HepG2 (cell line): ENCODE measurements around the gene PGAP3. TPM values are rescaled to one million over a fixed set of nuclear protein-coding genes. Genes with fewer than 3 reads are reported as not detected.

Source experiments
- AFF4 ChIP-seq: sonication (generic); formaldehyde crosslinking; IDR thresholded peaks from 2 replicates; pipeline ENCODE4 v1.4.0; 2020; ENCODE audit warnings: missing genetic modification reagents
- HOXA7 ChIP-seq: sonication (generic); formaldehyde crosslinking; IDR thresholded peaks from 2 replicates; pipeline ENCODE4 v1.8.1; 2022; ENCODE audit warnings: mild to moderate bottlenecking, missing genetic modification reagents, moderate library complexity
- KIAA2018 ChIP-seq: sonication (generic); formaldehyde crosslinking; IDR thresholded peaks from 2 replicates; pipeline ENCODE4 v1.5.0; 2020; ENCODE audit warnings: mild to moderate bottlenecking, missing genetic modification reagents, borderline replicate concordance
- MBD4 ChIP-seq: IDR thresholded peaks from 2 replicates; pipeline ENCODE4 v1.6.1; 2012; ENCODE audit warnings: low read length, inconsistent platforms, borderline replicate concordance
- RAD51 ChIP-seq: fragments of 450-650 bp; IDR thresholded peaks from 2 replicates; pipeline ENCODE4 v1.6.1; 2016; ENCODE audit warnings: borderline replicate concordance
- SNAPC2 ChIP-seq: sonication (generic); formaldehyde crosslinking; IDR thresholded peaks from 2 replicates; pipeline ENCODE4 v1.8.1; 2022; ENCODE audit warnings: mild to moderate bottlenecking, missing genetic modification reagents
- ZBTB7B ChIP-seq: sonication (generic); formaldehyde crosslinking; IDR thresholded peaks from 2 replicates; pipeline ENCODE4 v1.4.0; 2020; ENCODE audit warnings: missing genetic modification reagents
- ZNF18 ChIP-seq: sonication (generic); formaldehyde crosslinking; IDR thresholded peaks from 2 replicates; pipeline ENCODE4 v1.8.0; 2022; ENCODE audit warnings: mild to moderate bottlenecking, missing genetic modification reagents; ENCODE audit not compliant: insufficient replicate concordance
- ZNF275 ChIP-seq: sonication (generic); formaldehyde crosslinking; IDR thresholded peaks from 2 replicates; pipeline ENCODE4 v1.8.0; 2022; ENCODE audit warnings: missing genetic modification reagents, mild to moderate bottlenecking, inconsistent platforms, borderline replicate concordance
- ZNF333 ChIP-seq: sonication (generic); formaldehyde crosslinking; IDR thresholded peaks from 2 replicates; pipeline ENCODE4 v1.4.0; 2020; ENCODE audit warnings: mild to moderate bottlenecking, missing genetic modification reagents, borderline replicate concordance
- ZNF607 ChIP-seq: sonication (generic); formaldehyde crosslinking; IDR thresholded peaks from 2 replicates; pipeline ENCODE4 v1.5.1; 2020; ENCODE audit warnings: missing genetic modification reagents, mild to moderate bottlenecking, borderline replicate concordance
- ZNF615 ChIP-seq: sonication (generic); formaldehyde crosslinking; IDR thresholded peaks from 2 replicates; pipeline ENCODE4 v1.5.0; 2020; ENCODE audit warnings: mild to moderate bottlenecking, missing genetic modification reagents, borderline replicate concordance
- polyA plus RNA-seq, 8 experiments: library from polyadenylated mRNA; depleted of rRNA in 3 of 8; stranded (reverse) in 7 of 8; unstranded in 1 of 8; fragments of >200 nt; fragmentation: Illumina TruSeq in 4 of 8; extraction: Trizol in 4 of 8; gene quantifications; 2 replicates each; pipeline versions ENCODE4 v1.2.1 to v1.2.3, GENCODE V29; 2011 to 2016; ENCODE audit warnings: low read depth in 4 of 8, missing spikeins in 1 of 8, mixed read lengths in 1 of 8; ENCODE audit not compliant: insufficient read depth in 1 of 8
- total RNA-seq, 5 experiments: library from RNA; depleted of rRNA; stranded (reverse); fragments of >200 nt; fragmentation: Illumina TruSeq; extraction: Trizol; gene quantifications; 2 replicates each; pipeline ENCODE4 v1.2.3, GENCODE V29; 2016; ENCODE audit warnings: low read depth in 1 of 5

Gene PGAP3
- total and polyA plus RNA-seq, 2 of the 13 experiments (the other 11 are each of a cell fraction or from before 2014, with no cell fraction given) = 11.9 to 14.6 TPM

- TF ChIP-seq KIAA2018 = no peak
- no peak for TF ChIP-seq ZNF607 (CRISPR knock-in tag)
- TF ChIP-seq ZNF18 = no peak
- no peak for TF ChIP-seq ZNF333 (CRISPR knock-in tag)
- TF ChIP-seq SNAPC2 = no peak
- no peak; the same call in 1 of the 2 replicates for TF ChIP-seq ZNF275
- TF ChIP-seq AFF4 = no peak
- TF ChIP-seq ZNF615 (CRISPR knock-in tag) = no peak
- no peak for TF ChIP-seq RAD51
- TF ChIP-seq HOXA7 = no peak
- no peak for TF ChIP-seq MBD4
- peak; percentile 88 for TF ChIP-seq ZBTB7B
Measured at GRCh38 chr17:39671651-39672521, 16.0 kb downstream of the PGAP3 start (continued).
